Thyroid gland (tissue), 4 donors: Measurements from ENCODE around the gene ITGB1BP1. TPM values are rescaled to one million over a fixed set of nuclear protein-coding genes. Genes with fewer than 3 reads are reported as not detected.

Experiments used
- DNase-seq, 2 donors: peaks; one replicate each; pipeline ENCODE4 v3.0.0-alpha.2; 2019
- H3K27ac ChIP-seq, 3 donors: fragments of 200-600 bp; sonication (generic); 1 replicate in 2 of 3; 2 replicates in 1 of 3; pipeline ENCODE4 v1.5.1; 2016 to 2019; ENCODE audit warnings: mild to moderate bottlenecking in 1 of 3, moderate library complexity in 1 of 3
- H3K27me3 ChIP-seq: fragments of 200-600 bp; sonication (generic); one replicate; pipeline ENCODE4 v1.5.1; 2019
- H3K36me3 ChIP-seq, 2 donors: fragments of 200-600 bp; sonication (generic); one replicate each; pipeline ENCODE4 v1.5.1; 2016 to 2019
- H3K4me1 ChIP-seq, 2 donors: fragments of 200-600 bp; sonication (generic); one replicate each; pipeline ENCODE4 v1.5.1; 2017 to 2019
- H3K4me3 ChIP-seq, 3 donors: fragments of 200-600 bp; sonication (generic); replicated peaks in 1 of 3; 1 replicate in 2 of 3; 2 replicates in 1 of 3; pipeline ENCODE4 v1.5.1; 2016; ENCODE audit warnings: mild to moderate bottlenecking in 1 of 3
- H3K9me3 ChIP-seq: fragments of 200-600 bp; sonication (generic); one replicate; pipeline ENCODE4 v1.5.1; 2017
- POLR2A ChIP-seq, 2 donors: fragments of 450-650 bp; IDR thresholded peaks; one replicate each; pipeline ENCODE4 v1.6.1; 2017; ENCODE audit warnings: antibody characterized with exemption in 2 of 2, mild to moderate bottlenecking in 2 of 2, moderate library complexity in 1 of 2
- WGBS, 2 donors: methylation state at CpG; one replicate each; pipeline ENCODE4 v1.1.5; 2017; 5-methylcytosine and 5-hydroxymethylcytosine counted together
- intact Hi-C: fragments of 100-400 bp; cut with DNase I; formaldehyde crosslinking; loops from one replicate; pipeline ENCODE4 v1.15.1; 2023
- total RNA-seq, 4 donors: library from RNA; depleted of rRNA; stranded (reverse); fragments of >200 nt; gene quantifications; one replicate each; pipeline ENCODE4 v1.2.3, GENCODE V29; 2016
- TF ChIP-seq, protein P1 (sequence below), 6 experiments: fragments of 200-600 bp in 3 of 6; fragments of 450-650 bp in 3 of 6; sonication (generic) in 3 of 6; IDR thresholded peaks; one replicate each; pipeline ENCODE4 v1.5.1; 2016 to 2019; ENCODE audit warnings: antibody characterized with exemption in 6 of 6, mild to moderate bottlenecking in 2 of 6, inconsistent platforms in 1 of 6, moderate library complexity in 1 of 6

Gene ITGB1BP1
- total RNA-seq, 4 donors from 2014 or later, result 39.4 to 73.4 (median 45.8) TPM

DNA sequence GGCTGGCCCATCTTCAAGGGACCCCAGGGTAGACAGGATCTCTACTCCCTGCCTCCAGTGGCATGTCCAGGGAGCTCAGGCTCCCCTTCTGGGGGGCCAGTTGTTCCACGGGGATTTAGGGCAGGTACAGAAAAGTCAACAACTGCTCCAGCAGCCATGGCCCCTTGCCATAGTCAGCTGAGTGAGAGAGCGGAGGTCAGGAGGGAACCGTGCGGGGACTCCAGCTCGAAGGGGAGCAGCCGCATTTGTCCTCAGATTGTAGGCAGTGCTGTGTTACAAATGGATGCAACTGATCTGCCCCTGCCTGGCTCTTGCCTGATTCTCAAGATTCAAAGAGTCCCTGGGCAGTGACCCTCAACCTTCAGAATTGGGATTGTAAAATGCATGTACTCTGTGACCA is 49.9 kb downstream of the ITGB1BP1 start:
- peaks cover 2 to 22% of the 10 kb centered on the region in 2 donors for H3K36me3 ChIP-seq
- H3K4me1 ChIP-seq, result peaks cover 20 to 22% of the 10 kb centered on the region in 2 donors
- intact Hi-C loops, result no loop called here
- H3K27ac ChIP-seq, result peak overlapping the region; percentile 37 to 72 (median 62)
- 57 to 61% methylated on average over 6 of the region's 6 CpGs for WGBS, 2 donors
- no peak overlapping the region for H3K4me3 ChIP-seq
- DNase-seq, result peak in 1 of 2 donors; percentile 75
- no peaks in the 10 kb centered on the region for H3K27me3 ChIP-seq
- TF ChIP-seq, protein P1, sequence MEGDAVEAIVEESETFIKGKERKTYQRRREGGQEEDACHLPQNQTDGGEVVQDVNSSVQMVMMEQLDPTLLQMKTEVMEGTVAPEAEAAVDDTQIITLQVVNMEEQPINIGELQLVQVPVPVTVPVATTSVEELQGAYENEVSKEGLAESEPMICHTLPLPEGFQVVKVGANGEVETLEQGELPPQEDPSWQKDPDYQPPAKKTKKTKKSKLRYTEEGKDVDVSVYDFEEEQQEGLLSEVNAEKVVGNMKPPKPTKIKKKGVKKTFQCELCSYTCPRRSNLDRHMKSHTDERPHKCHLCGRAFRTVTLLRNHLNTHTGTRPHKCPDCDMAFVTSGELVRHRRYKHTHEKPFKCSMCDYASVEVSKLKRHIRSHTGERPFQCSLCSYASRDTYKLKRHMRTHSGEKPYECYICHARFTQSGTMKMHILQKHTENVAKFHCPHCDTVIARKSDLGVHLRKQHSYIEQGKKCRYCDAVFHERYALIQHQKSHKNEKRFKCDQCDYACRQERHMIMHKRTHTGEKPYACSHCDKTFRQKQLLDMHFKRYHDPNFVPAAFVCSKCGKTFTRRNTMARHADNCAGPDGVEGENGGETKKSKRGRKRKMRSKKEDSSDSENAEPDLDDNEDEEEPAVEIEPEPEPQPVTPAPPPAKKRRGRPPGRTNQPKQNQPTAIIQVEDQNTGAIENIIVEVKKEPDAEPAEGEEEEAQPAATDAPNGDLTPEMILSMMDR (IDR thresholded peaks at IDR 0.05), result peak in 1 of 6 experiments; percentile 0
- no peak for TF ChIP-seq POLR2A (IDR thresholded peaks at IDR 0.05)
- H3K9me3 ChIP-seq, result no peaks in the 10 kb centered on the region

DNA sequence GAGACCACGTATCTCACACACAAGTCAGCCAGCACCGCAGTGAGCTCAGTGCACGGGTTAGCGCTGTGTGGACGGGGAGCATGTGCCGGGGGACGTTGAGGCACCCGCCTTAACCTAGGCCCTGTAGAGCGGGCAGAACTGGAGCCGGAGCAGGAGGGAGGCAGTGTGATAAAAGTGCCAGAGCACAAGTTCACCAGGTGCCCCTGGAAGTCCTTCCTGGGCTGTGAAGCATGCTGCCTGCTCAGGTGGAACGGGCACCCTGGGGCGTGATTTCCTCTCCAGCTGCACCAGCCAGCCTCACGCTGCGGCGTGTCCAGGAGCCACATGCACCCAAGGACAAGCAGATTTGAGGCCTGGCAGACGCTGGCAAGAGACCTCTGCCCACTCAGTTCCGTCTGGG is 50.3 kb downstream of the ITGB1BP1 start:
- no peaks in the 10 kb centered on the region for H3K9me3 ChIP-seq
- H3K4me3 ChIP-seq, result no peak overlapping the region
- WGBS, 2 donors, result 53 to 72% methylated on average over 10 of the region's 17 CpGs
- H3K27ac ChIP-seq, result peak overlapping the region; percentile 37 to 72 (median 62)
- peaks cover 18 to 22% of the 10 kb centered on the region in 2 donors for H3K4me1 ChIP-seq
- H3K36me3 ChIP-seq, result peaks cover 4 to 26% of the 10 kb centered on the region in 2 donors
- TF ChIP-seq, protein P1 (IDR thresholded peaks at IDR 0.05), result peak in 2 of 6 experiments; percentile 5 to 26
- TF ChIP-seq POLR2A (IDR thresholded peaks at IDR 0.05), result peak in 1 of 2 donors; percentile 3
- no peaks in the 10 kb centered on the region for H3K27me3 ChIP-seq
- peak; percentile 95 to 96 for DNase-seq
- intact Hi-C loops, result no loop called here

DNA sequence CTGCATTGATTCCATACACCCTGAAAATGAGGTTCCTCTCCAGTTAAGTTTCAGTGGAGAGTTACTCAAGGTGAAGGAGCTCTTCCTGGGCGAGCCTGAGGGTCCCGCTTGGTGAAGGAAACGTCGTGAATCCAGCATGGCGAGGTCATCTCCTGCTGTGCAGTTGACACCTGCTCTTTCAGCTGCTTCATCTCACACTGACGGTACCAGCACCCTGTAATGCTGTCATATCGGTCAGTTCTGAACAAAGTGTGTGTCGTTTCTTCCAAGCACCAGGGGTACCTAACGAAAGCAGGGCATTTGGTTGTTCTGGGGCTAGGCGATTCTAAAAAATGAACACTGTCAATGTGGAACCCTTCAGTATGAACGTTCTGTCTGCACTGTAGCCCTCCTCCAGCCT is 52.6 kb downstream of the ITGB1BP1 start:
- DNase-seq, result no peak
- 90 to 94% methylated on average over 11 of the region's 11 CpGs for WGBS, 2 donors
- TF ChIP-seq, protein P1 (IDR thresholded peaks at IDR 0.05), result no peak
- TF ChIP-seq POLR2A (IDR thresholded peaks at IDR 0.05), result no peak
- intact Hi-C loops, result no loop called here
- Histone ChIP-seq H3K4me3 (no peak overlapping the region), H3K9me3 (no peaks in the 10 kb centered on the region), H3K27ac (no peak overlapping the region), H3K36me3 (peaks cover 25 to 30% of the 10 kb centered on the region in 2 donors), H3K4me1 (peaks cover 14 to 17% of the 10 kb centered on the region in 2 donors), H3K27me3 (no peaks in the 10 kb centered on the region)

DNA sequence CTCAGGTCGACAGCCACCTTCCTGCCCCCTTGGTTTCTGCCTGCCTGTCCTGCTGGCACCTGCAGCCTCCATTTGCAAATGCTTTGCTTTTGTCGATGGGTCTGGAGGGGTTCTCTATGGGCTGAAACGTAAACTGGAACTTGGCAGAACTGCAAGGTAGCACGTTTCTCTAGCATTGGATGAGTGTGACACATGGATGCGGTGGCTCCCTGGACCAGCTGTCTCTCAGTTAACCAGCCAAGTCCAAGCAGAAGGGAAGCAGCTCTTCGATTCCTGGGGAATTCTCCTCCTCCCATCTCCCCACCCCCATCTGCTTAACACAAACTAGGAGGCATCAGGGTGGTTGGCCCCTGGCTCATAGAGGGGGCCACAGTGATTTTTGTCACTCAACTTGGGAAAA is 57.3 kb downstream of the ITGB1BP1 start:
- WGBS, 2 donors, result 90 to 91% methylated on average over 6 of the region's 6 CpGs
- H3K36me3 ChIP-seq, result peaks cover 35 to 37% of the 10 kb centered on the region in 2 donors
- no peaks in the 10 kb centered on the region for H3K9me3 ChIP-seq
- intact Hi-C loops, result no loop called here
- H3K4me3 ChIP-seq, result no peak overlapping the region
- no peaks in the 10 kb centered on the region for H3K4me1 ChIP-seq
- TF ChIP-seq, protein P1 (IDR thresholded peaks at IDR 0.05), result no peak
- TF ChIP-seq POLR2A (IDR thresholded peaks at IDR 0.05), result no peak
- no peaks in the 10 kb centered on the region for H3K27me3 ChIP-seq
- H3K27ac ChIP-seq, result no peak overlapping the region
- no peak for DNase-seq

DNA sequence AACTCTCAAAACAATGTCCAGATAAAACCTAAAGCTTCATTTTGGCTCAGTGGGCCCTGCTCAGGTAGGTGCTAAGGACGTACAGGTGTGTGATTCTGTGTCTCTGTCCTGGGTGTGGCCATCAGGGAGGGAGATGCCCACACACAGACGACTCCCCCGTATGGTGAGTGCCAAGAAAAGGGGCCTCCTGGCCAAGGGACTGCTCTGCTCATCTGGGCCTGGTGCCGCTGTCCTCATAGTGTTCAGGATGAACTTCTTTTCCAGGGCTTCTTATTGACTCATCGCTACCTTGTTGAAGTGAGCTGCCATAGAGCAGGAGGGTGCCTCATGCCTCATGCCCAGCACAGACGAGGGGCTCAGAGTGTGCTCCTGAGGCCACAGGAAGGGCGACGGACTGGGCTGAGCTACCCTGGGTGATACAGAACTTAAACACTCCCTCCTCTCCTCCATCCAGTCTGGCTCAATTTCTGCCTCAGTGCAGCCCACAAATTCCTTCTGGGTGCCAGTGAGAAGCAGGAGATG is 57.8 kb downstream of the ITGB1BP1 start:
- H3K27ac ChIP-seq, result no peak overlapping the region
- DNase-seq, result no peak
- H3K4me1 ChIP-seq, result no peaks in the 10 kb centered on the region
- 82 to 93% methylated on average over 7 to 8 of the region's 8 CpGs for WGBS, 2 donors
- intact Hi-C loops, result no loop called here
- H3K36me3 ChIP-seq, result peaks cover 35 to 36% of the 10 kb centered on the region in 2 donors
- no peaks in the 10 kb centered on the region for H3K9me3 ChIP-seq
- no peaks in the 10 kb centered on the region for H3K27me3 ChIP-seq
- H3K4me3 ChIP-seq, result no peak overlapping the region
- TF ChIP-seq, protein P1 (IDR thresholded peaks at IDR 0.05), result no peak
- no peak for TF ChIP-seq POLR2A (IDR thresholded peaks at IDR 0.05)
